Cortex of kidney (tissue), 1 donor: ENCODE data around the gene NEB.

Experiments used
- DNase-seq: peaks from one replicate; lab custom pipeline; 2025; lab: John Stamatoyannopoulos, UW

Gene NEB

DNA sequence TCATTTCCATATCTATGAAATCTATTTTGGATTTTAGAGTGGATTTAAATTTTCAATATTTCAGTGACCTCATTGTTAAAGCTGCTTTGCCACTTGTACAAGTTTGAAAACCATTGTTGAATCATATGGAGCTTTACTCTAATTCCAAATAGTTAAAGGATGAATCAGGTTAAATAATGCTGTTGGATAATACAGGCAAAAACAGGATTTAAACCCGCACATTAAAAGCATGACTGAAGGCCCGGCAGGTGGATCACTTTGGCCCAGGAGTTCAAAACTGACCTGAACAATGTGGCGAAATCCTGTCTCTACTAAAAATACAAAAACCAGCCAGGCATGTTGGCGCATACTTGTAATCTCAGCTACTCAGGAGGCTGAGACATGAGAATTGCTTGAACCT, 256.3 kb downstream of the NEB start:
- DNase-seq, result no peak

DNA sequence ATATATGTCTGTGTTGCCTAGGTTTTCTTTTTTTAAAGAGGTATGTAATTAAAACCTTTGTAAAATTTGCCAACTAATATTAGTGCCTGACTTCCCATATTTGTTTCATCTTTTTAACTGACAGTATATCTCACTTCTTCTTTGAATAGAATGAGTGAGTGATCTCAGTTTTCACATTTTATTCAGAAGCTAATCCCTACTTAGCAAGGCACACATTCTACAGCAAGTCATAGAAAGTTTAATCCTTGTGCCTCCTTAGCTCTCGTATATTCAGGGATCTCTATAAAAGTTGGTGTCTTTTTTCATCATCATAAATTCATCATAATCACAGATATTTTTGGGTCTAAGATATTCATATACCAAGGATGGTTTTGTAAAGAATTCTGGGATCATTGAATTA, 258.0 kb downstream of the NEB start:
- DNase-seq, result no peak

DNA sequence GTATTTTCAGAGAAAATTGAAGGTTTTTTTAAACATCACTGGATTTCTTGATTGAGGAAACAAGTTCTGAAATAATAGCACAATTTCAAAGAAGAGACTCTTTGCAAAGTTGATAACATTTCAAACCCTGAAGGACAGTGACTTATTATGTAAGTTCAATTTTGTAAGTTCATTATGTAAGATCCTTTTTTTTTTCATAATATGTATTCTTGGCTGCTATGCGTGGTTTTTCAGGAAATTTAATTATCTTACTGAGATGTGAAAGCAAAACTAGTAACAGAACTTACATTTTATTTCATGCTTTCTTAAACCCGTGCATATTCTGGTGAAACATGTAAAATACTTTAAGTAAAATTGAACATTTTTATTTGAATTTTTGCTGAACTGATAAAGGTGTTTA, 259.2 kb downstream of the NEB start:
- no peak for DNase-seq

DNA sequence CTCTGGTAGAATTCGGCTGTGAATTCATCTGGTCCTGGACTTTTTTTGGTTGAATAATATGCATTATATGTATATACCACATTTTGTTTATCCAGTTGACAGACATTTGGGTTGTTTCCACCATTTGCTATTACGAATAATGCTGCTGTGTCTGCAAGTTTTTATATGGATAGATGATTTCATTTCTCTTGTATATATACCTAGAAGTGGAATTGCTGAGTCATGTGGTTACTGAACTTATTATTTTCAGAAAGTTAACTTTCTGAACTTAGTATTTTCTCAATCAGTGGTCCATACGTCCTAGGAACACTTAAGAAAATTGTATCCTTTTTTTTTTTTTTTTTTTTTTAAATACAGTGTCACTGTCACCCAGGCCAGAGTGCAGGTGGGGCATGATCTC, 261.3 kb downstream of the NEB start:
- no peak for DNase-seq

DNA sequence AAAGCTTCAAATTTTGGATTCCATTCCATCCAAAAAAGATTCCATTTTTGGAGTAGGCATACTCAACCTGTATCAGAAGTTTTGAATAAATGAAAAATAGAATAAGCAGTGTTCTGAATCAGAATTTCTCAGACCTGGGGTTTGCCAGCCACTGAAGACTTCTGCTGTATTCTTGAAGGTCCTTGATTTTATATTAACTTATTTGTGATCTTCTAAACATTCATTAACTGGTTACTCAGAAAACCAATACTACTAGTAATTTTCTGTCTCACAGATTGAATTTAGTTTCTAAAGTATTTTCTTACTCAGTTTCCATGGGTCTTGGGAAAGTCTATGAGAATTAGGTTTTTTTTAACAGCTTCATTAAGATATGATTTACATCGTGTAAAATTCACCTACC, 263.7 kb downstream of the NEB start:
- no peak for DNase-seq

DNA sequence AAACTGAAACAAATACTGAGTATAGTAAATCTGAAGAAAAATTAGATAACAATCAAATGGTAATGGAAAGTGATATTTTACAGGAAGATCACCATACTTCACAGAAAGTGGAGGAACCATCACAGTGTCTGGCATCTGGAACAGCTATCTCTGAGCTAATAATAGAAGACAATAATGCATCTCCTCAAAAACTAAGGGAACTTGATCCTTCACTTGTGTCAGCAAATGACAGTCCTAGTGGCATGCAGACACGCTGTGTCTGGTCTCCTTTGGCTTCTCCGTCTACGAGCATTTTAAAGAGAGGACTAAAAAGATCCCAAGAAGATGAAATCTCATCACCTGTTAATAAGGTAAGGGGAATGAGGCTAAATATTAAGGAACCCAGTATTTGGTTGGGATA, 268.5 kb downstream of the NEB start:
- DNase-seq, result no peak

DNA sequence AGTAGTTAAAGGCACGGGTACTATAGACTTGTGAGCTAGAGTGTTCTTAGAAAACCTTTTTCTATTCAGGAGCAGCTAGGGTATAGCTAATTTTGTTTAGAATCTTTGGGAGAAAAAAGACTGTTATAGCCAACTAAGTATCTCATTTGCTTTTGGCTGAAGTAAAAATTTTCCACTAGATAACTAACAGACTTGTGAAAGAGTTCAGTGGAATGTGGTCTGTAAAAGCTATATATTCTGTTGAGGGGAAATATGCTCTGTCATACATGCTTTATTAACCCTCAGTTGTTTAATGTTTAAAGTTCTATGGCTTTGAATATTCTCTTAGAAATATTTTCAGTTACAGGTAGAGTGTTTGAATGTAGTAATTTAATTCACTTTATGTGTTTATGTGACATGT, 274.9 kb downstream of the NEB start:
- no peak for DNase-seq

DNA sequence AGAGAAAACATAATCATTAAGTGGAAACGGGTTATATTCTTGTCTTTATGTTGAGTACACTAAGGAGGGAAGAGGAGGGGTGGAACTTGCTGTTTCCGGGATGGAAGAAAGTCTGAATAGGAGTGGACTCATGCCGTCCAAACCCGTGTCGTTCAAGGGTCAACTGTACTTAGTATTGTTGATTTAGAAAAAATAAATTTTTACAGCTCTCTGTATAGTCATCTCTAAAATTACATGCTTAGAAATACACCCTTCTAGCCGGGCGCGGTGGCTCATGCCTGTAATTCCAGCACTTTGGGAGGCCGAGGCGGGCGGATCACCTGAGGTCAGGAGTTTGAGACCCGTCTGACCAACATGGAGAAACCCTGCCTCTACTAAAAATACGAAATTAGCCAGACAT, 295.1 kb downstream of the NEB start:
- DNase-seq, result no peak

DNA sequence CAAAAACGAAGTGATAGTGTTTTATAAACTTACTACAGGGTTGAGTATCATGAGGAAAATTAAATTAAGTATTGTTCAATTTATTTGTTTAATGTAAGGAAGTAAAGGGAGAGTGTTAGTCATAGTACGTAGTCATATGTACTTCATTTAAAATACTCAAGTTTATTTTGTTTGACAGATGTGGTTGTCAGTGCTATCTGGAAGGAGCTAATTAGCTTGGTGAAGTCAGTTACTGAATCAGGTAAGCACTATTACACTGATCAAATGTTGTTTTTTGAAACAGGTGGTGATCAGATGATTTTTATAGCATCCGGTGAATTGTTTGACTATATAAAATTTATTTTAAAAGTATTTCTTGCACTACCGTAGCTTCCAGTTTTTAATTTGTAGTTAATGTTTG, 295.8 kb downstream of the NEB start:
- DNase-seq, result no peak

DNA sequence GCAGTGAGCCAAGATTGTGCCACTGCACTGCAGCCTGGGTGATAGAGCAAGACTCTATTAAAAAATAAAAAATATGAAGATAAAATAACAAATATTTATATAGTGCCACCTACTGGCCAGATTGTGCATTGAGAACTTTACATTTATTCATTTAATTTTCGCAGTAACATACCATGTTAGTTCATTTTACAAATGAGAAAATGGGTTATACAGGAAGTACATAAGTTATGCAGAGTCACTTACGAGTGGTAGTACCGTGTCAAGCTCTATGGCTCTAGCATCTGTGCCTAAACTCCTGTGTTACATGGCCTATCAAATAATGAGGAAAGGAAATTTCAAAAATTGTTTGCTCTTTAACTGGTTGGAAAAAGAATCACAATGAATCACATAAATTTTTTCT, 296.6 kb downstream of the NEB start:
- no peak for DNase-seq
